Activated T-cell treated with anti-CD3 and anti-CD28 coated beads for 24 hours (primary cell): ENCODE results near the gene NGEF.
"Not testable (repeated sequence)": the region's sequence is repeated elsewhere in the genome, so short reads cannot be mapped to it uniquely, and the experiment has no call there.

Experiments
- DNase-seq: peaks from one replicate; pipeline ENCODE4 v3.0.0-alpha.2; 2020; ENCODE audit warnings: low read depth

NGEF gene

DNA sequence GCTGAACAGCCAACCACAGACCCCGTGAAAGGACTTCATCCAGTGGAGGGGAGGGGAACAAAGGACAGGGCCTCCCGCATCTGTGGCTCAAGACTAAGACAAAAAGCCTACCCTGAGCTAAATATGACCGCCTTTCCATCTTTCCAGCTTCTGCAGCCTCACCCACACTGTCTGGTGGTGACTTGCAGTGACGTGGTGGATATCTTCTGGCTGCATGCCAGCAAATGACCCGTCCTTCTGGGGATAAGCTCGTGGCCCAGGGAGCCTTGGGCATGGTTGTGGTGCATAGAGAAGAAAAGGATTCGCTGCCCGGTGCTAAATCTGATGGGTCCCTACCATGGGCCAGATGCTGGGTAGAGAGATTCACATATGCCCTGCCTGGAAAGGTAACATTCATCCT is 8.7 kb upstream of the NGEF start:
- no peak for DNase-seq

DNA sequence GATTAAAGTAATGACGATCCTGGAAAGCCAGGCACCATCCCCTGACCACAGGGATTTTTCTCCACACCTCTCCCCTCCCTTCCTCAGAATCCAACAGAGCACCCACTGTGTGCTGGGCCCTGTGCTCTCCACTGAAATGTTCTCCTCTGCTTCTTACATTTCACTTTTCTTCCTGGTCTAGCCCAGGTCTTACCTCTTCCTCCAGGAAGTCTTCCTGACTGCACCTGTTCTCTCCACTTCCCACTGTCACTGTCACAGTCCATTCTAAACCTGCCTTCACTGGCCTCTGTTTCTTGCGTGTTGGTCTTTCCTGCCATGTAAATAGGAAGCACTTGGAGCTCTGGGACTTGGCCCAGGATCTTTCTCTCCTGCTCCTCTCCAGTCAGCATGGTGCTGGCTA is 7.4 kb upstream of the NGEF start:
- no peak for DNase-seq

DNA sequence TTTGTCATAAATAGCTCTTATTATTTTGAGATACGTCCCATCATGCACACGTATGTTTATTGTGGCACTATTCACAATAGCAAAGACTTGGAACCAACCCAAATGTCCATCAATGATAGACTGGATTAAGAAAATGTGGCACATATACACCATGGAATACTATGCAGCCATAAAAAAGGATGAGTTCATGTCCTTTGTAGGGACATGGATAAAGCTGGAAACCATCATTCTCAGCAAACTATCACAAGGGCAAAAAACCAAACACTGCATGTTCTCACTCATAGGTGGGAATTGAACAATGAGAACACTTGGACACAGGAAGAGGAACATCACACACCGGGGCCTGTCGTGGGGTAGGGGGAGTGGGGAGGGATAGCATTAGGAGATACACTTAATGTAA is 6.6 kb upstream of the NGEF start:
- DNase-seq: not testable (repeated sequence)

DNA sequence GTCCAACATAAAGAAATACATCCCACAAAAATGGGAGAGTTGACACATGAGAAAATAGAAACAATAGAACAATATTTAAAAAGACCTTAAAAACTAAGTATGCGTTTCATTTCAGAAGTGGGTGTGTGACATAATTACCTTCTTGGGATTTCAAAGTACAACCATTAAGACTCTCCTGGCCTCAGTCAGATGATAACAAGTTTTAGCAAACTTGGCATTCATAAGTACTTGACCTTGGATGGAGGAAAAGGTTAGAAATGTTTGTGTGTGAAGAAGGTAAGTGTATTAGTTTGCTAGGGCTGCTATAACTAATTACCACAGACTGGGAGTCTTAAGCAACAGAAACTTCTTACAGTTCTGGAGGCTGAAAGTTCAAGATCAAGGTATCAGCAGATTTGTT is 4.9 kb upstream of the NGEF start:
- no peak for DNase-seq

DNA sequence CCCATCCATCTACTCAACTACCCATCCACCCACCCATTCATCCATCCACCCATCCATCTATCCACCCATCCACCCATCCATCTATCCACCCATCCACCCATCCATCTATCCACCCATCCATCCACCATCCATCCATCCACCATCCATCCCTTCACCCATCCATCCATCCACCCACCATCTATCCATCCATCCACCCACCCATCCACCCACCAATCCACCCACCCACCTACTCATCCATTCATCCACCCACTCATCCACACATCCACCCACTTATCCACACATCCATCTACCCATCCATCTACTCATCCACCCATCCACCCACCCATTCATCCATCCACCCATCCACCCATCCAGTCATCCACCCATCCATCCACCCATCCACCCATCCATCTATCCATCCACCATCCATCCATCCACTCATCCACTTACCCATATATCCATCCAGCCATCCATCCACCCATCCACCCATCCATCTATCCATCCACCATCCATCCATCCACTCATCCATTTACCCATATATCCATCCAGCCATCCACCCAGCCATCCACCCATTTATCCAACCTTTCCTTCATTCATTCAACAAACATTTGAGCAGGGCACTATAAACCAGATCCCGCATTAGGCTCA is 2.1 kb upstream of the NGEF start:
- DNase-seq: no peak

DNA sequence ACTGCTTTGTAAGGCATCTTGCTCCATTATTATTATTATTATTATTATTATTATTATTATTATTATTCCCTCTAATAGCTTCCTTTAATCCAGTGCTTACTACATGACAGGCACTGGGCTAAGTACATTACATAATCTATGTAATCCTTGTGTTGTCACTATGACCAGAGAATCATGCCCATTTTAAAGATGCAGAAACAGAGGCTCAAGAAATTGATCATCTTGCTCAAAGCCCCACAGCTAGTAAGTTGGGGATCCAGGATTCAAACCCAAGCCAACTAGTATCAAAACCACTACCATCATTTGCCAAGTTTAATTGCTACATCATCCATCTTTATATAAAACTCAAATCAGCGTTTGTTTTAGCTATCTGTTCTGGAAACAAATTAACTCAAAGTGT is 594 bp upstream of the NGEF start:
- DNase-seq: no peak

DNA sequence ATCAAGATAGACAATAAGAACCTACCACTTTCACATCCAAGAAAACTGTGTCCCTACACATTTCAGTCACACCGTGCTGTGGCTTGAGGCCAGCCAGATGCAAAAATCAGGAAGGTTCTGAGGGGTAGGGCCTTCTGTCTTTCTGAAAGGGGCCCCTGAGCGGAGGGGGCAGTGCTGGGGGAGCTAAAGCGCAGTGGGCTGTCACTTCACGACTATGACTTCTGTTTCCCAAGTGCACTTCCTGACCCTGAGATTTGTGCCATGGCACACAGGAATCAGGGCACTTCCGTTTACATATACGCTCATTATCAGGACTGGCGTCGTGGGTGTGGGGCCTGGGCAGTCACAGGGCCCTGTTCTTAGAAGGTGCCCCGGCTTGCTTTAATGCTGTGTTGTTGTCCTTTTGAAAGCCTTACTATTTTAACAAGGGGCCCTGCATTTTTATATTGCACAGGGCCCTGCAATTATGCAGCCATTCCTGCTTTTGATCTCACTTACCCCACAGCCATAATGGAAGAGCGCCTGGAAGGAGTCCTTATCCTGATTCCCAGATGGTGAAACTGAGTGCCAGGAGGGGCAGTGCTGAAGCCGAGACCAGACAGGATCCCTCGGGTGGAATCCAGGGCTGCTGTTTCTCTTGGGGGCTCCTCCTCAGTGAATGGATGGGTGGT is 620 bp downstream of the NGEF start:
- DNase-seq: no peak

DNA sequence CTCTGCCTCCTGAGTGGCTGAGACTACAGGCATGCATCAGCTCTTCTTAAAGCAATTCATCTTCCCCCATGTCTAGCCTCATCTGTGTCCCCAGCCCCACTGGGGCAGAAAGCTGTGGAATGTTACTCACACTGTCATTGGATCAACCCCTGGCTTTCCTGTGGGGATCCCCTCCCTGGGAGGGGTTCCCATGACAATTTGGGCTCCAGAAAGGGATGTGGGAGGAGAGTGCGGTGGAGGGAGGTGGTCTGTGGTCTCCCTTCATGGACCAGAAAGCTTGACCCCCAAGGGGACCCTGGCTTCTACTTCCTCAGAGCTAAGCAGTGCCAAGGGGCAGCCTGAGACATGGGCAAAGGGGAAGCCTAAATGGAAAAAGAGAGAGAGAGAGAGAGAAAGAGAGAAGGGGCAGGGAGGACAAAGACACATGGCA is 1.3 kb downstream of the NGEF start:
- no peak for DNase-seq

DNA sequence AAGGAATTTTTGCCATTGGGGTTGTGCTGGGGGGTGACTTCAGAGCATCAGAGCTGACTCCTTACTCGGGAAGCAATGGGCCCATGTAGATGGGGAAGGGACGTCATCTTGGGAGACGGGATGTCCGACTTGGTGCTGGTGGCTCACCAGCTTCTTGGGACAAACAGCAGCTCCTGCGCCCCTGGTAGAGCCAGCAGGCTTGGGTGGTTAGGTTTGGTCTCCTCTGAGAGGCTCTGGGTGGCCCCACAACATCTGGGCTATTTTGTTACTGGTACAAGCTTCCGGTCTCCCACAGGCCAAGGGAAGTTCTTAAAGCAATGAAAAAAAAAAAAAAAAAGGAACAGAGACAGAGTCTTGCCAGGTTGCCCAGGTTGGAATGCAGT is 1.8 kb downstream of the NGEF start:
- DNase-seq: no peak

DNA sequence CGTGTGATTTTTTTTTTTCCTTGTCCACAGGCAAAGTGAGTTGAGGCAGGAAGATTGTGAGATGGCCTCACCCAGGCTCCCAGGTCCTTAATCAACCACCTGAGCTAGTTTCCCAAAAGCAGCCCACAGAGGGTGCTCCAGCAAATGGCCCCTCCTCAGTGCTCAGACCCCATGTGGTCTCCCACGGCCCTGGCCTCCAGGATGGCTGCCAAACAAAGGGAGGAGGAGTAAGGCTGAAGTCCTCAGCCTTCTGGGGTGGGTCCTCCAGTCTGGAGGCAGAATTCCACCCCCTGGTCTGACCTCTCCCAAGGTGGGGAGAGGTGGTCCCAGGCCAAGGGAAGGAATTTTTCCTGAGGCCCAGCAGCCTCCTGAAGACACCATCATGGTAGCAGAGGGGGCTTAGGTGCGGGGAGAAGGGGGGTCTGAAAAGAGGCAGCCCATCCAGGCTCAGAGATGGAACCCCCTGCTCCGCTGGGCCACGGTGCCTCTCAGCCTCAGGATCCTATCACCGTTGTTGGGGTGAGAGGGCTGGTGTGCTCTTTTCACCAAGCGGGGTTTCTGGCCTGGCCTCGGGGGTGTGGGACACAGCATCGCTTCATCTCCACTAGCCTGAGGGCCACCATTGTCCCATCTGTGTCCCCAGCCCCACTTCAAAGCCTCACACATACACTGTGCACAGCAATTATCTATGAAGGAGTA is 2.3 kb downstream of the NGEF start:
- no peak for DNase-seq

DNA sequence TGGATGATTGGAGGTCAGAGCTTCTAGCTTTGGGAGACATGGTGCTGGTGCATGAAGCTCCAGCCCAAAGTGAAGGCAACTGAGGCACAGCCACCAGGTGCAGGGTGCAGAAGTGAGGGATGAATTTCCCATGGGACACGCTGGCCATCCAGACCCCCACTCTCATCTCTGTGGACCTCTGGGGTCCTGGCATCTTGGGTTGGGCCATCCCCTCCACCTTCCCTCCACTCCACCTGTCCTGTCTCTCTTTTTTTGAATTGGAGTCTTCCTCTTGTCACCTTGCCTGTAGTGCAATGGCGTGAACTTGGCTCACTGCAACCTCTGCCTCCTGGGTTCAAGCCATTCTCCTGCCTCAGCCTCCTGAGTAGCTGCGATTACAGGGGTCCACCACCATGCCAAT is 3.4 kb downstream of the NGEF start:
- DNase-seq: no peak

DNA sequence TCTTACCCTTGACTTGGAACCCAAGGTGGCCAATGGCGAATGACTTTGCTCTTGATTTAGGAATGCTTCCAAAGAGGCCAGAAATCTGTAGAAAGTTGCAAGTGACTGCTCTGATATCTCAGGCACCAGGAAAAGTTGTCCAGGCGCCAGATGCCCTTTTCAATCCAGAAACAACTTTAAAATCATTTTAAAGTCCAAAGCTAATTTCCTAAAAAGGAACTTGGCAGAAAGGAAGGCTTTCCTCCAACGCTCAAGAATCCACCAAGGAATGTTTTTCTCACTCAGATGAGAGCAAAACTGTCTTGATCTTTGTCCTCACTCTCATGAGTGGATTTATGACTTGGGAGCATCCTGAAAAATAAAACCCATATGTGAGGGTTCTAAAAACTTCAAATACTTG is 5.3 kb downstream of the NGEF start:
- no peak for DNase-seq

DNA sequence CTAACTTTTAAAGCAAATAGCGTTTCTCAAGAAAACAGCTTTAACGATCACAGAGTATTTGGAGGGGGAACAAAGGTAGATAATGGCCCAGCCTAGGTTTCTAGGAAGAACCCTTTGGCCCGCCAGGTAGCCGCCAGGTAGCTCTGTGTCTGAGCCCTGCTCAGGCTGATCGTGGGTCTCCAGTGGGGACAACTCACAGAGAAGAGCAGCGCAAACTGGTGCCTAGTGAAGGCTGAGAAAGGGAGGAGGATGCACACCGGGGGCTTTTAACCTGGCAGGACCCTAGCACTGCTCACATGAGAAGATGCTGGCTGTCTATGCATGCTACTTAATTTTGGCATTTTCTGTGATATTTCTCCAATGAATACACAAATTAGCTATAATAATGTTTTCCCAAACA is 5.8 kb downstream of the NGEF start:
- DNase-seq: no peak

DNA sequence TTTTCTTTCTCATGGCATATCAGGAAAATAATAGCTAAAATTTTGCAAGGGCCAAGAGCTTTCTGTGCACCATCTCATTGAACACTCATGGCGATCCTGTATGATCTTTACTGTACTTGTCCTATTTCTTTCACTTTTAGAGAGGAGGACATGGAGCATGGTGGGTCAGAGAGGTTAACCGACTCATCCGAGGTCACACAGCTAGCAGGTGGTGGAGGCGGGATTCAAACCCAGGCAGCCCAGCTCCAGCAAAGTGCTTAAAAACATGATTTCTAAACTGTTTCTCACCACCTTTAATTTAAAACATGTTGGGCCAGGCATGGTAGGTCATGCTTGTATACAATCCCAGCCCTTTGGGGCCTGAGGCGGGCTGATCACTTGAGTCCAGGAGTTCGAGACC is 6.4 kb downstream of the NGEF start:
- DNase-seq: no peak

DNA sequence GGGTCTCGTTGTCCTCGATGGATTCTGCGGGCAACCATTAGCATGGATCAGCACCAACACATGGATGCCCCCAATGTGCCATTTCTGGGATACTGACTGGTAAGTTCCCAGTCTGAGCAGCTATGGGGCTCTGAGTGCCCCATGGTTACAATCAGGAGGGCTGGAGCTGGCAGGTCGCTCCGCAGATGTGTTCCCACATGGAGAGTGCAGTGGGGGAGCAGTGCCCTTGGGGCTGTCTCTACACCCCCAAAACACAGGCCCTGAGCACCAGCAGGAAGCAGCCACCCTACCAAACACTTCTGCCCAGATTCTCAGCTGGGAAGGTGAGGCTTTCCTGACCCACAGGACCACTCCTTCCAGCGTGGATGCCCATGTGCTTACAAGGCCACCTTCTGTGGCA is 8.0 kb downstream of the NGEF start:
- DNase-seq: no peak

DNA sequence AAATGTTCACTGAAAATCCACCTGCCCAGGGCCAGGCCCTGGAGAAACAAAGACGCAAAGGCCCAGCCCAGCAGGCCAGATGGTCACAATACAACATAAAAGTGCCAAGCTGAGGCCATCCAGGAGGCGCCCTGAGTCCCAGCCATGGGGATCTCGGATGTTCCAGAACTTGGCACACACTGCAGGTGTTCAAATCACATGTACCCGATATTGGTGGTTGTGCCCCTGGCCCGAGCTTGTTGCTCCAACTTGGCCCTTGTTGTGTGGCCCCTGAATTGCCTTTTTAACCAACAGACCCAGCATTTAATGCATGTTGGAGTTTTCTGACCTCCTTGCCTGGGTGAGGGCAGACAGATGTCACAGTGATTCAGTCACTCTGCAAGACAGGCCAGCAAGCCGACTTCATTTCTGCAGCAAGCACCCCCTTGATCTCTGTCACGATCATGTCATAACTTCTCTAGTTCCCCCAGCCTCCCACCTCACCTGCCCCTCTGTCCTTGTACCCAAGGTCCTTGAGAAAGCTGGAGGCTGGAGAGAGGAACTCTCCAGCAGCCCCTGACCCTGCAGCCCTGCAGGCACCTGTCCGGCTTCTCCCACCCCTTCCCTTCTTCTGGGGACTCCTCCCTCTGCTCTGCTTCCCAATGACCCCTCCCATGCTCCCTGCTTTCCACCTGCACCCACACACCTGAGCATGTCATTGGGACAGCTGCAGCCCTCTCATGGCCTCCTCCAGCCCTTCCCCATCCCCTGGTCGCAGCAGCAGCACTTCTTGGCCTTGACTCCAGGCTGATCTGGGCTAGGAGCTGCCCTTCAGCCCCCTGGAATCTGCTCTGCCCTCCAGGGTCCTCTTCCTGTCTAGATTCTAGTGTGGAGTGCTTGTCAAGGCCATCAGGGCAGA is 9.1 kb downstream of the NGEF start:
- DNase-seq: no peak

DNA sequence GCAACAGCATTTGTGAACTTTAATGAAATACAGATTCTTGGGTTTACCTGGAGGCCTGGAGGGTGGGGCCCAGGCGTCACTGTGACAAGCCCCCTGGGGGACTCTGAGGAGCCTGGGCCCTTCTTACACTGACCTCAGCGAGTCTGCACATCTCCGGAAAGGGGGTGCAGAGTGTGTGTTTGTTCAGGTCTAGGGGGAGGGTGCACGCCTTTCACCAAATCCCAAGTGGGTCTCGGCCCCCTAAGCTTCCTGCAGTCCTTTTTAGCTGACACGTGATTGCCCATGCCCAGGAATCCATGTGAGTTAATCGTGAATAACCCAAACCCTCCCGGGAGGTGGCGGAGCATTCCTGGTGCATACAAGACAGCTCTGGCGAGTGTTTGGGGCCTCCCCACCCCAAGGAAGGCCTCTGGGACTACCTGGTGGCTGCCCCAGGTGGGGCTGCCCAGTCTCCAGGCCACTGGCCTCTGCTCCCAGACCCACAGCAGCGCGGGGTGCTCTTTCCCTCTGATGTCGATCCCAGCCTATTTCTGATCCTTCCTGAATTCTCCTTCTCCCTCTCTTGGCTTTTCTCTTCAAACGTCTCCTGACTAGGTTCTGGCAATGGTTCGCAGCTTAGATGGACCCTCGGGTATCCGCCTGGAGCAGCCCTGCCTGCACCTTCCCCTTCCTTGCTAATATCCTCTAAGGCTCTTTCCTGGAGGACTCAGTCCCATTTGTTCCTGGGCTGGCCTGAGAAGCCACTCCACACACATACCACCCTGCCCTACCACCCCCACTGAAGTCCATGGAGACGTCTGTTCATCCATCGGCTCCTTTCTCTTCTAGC is 10.0 kb downstream of the NGEF start:
- no peak for DNase-seq

DNA sequence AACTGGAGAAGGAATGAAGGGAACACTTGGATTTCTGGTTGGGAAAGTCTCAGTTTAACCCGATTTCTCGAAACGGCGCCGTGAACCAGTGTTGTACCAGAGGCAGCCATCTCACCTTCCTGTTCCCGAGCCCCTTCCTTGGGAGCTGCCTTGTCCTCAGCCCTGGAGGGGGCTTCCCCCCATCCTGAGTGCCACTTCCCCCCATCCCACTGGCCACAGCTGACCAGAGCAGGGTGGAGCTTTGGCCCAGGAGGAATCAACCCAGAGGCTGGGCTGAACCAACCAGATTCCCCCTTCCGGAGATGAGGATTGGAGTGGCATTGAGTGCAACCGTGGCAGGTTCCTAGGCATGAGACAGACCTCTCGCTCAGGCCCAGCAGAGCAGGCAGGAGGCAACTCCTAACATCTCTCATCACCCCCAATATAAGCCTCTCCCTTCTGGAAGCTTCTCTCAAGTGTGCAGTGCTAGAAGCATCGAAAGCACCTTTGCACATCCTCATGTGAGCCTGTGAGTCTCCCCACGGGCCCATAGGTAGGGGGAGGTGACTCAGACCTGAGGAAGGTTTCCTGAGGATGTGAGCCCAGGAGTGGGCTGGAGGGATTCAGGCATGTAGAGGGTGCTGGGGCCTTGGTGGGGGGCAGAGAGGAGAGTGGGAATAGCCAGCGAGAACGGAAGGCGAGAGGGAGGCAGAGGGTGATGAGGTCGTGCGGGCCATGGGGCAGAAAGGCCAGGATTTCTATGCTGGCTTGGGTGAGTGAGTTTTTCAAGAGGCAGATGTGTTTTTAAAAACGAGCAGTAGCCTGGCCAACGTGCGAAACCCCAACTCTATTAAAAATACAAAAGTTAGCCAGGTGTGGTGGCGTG is 11.9 kb downstream of the NGEF start:
- DNase-seq: no peak

DNA sequence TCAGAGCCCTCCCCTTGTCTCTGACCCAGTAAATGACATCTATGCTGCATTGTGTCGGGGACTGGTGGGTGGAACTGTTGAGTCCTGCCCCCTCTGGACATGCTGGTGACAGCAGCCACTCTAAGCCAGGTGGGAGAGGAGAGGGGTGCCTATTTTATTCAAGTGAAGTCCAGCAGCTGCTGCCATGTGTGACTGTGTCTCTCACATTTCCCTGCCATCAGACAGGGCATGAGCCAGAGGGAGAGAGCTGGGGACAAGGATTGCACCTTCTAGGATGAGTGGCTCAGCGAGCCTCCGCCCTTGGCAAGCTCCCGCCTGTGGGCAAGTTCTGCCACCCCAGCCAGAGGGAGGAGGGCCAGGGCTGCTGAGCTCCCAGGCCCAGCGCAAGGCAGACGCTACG is 13.7 kb downstream of the NGEF start:
- DNase-seq: no peak

DNA sequence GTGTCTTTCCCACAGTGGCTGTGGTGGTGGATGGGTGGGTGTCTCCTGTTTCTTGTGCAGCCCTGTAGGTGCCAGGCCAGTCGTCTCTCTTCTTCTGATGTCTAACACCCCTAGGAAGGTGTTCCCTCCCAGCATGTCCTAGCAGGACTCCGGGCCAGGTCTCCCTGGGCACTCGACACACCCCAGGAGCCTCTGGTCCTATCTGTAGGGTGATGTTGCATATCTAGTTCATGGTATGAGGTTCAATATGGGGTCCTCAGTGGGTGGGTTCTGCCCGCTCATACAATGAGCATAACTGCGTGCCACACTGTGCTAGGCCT is 14.4 kb downstream of the NGEF start:
- no peak for DNase-seq
